Adrenal gland (tissue), 5 donors: Measurements from ENCODE around the gene RNASE13.

ENCODE experiments used
- CTCF ChIP-seq, 6 experiments: fragments of 450-650 bp in 4 of 6; fragments of 200-600 bp in 2 of 6; sonication (generic) in 1 of 6; IDR thresholded peaks; 1 replicate in 5 of 6; 2 replicates in 1 of 6; pipeline versions ENCODE4 v1.5.1 to v1.8.0; 2016 to 2021; ENCODE audit warnings: antibody characterized with exemption in 6 of 6, mild to moderate bottlenecking in 2 of 6, moderate library complexity in 1 of 6
- POLR2A ChIP-seq, 2 donors: fragments of 450-650 bp; IDR thresholded peaks; one replicate each; pipeline ENCODE4 v1.6.1; 2017; ENCODE audit warnings: antibody characterized with exemption in 2 of 2, mild to moderate bottlenecking in 2 of 2, moderate library complexity in 1 of 2
- donor health status: DM: no; HTN: no; CAD: no.

GRCh38 chr14:21054768-21055145 is 20.1 kb upstream of the RNASE13 start:
- TF ChIP-seq CTCF (IDR thresholded peaks at IDR 0.05) (no peak), POLR2A (IDR thresholded peaks at IDR 0.05) (no peak)
